SK-N-SH treated with all-trans-retinoic acid at 6 μM for 48 hours (cell line): ENCODE data around the gene LIG4.

ENCODE experiments used
- ATAC-seq: fragments of 200-7000 bp; cut with Tn5 transposase; 3 replicates; pipeline ENCODE4 v1.9.1; 2020; ENCODE audit warnings: mild to moderate bottlenecking, moderate library complexity
- CREB5 ChIP-seq: fragments of 250-450 bp; sonication (Bioruptor Pico); IDR thresholded peaks from 2 replicates; pipeline ENCODE4 v1.5.1; 2020; ENCODE audit warnings: low read depth, mild to moderate bottlenecking, moderate library complexity
- CSRNP3 ChIP-seq: fragments of 250-450 bp; sonication (Bioruptor Pico); IDR thresholded peaks from 2 replicates; pipeline ENCODE4 v1.5.1; 2021; ENCODE audit warnings: mild to moderate bottlenecking, moderate library complexity
- GLIS3 ChIP-seq: fragments of 250-450 bp; sonication (Bioruptor Pico); IDR thresholded peaks from 2 replicates; pipeline ENCODE4 v1.5.0; 2020; ENCODE audit warnings: mild to moderate bottlenecking, moderate library complexity
- ISL1 ChIP-seq: fragments of 250-450 bp; sonication (Bioruptor Pico); IDR thresholded peaks from 2 replicates; pipeline ENCODE4 v2.1.2; 2022; ENCODE audit warnings: mild to moderate bottlenecking, moderate library complexity
- PATZ1 ChIP-seq: fragments of 250-450 bp; sonication (Bioruptor Pico); IDR thresholded peaks from 2 replicates; pipeline ENCODE4 v1.8.0; 2020; ENCODE audit warnings: mild to moderate bottlenecking, moderate library complexity, borderline replicate concordance
- POU6F1 ChIP-seq: fragments of 250-450 bp; sonication (Bioruptor Pico); IDR thresholded peaks from 2 replicates; pipeline ENCODE4 v1.8.0; 2021; ENCODE audit warnings: low read depth, mild to moderate bottlenecking, moderate library complexity, borderline replicate concordance
- PPARA ChIP-seq: fragments of 250-450 bp; sonication (Bioruptor Pico); IDR thresholded peaks from 2 replicates; pipeline ENCODE4 v1.5.0; 2020; ENCODE audit warnings: mild to moderate bottlenecking, borderline replicate concordance
- RARB ChIP-seq: fragments of 250-450 bp; sonication (Bioruptor Pico); IDR thresholded peaks from 2 replicates; pipeline ENCODE4 v1.8.0; 2021; ENCODE audit warnings: mild to moderate bottlenecking, moderate library complexity
- TSHZ2 ChIP-seq: fragments of 250-450 bp; sonication (Bioruptor Pico); IDR thresholded peaks from 2 replicates; pipeline ENCODE4 v1.5.0; 2020; ENCODE audit warnings: mild to moderate bottlenecking, moderate library complexity
- ZFP3 ChIP-seq: fragments of 250-450 bp; sonication (Bioruptor Pico); IDR thresholded peaks from 2 replicates; pipeline ENCODE4 v1.5.0; 2020; ENCODE audit warnings: mild to moderate bottlenecking, moderate library complexity
- ZNF70 ChIP-seq: fragments of 450-650 bp; formaldehyde crosslinking; IDR thresholded peaks from 2 replicates; pipeline ENCODE4 v1.5.0; 2020; ENCODE audit warnings: mild to moderate bottlenecking, moderate library complexity
- ZNF8 ChIP-seq: fragments of 450-650 bp; formaldehyde crosslinking; IDR thresholded peaks from 2 replicates; pipeline ENCODE4 v1.5.0; 2020; ENCODE audit warnings: mild to moderate bottlenecking, moderate library complexity

Gene LIG4

GRCh38 chr13:108218044-108218974 is 3.0 kb upstream of the LIG4 start, which contains the start of gene ABHD13:
TSS of gene ABHD13 (plus strand) at chr13:108218392. CDS start at chr13:108229219, 10,827 bp downstream.
- peak; percentile 80 for ATAC-seq
- peak; percentile 90; the same call in 1 of the 2 replicates for TF ChIP-seq PATZ1 (CRISPR knock-in tag)
- TF ChIP-seq POU6F1 = no peak
- peak; percentile 39; the same call in 1 of the 2 replicates for TF ChIP-seq ZNF8 (CRISPR knock-in tag)
- no peak for TF ChIP-seq CSRNP3 (CRISPR knock-in tag)
- TF ChIP-seq ZNF70 (CRISPR knock-in tag) = 0 out of 2 replicates have a peak, but pooled peaks have one; percentile 28
- TF ChIP-seq, all 23 proteins: peak for 3

GRCh38 chr13:108217307-108218043 is 2.1 kb upstream of the LIG4 start:
- peak; percentile 4 for ATAC-seq

GRCh38 chr13:108214441-108215271 is 680 bp downstream of the LIG4 start:
- ATAC-seq = peak; percentile 19; the same call in 2 of the 3 replicates
- no peak for TF ChIP-seq CSRNP3 (CRISPR knock-in tag)

GRCh38 chr13:108213946-108214345 is 1.4 kb downstream of the LIG4 start:
- no peak for TF ChIP-seq ZFP3 (CRISPR knock-in tag)
- TF ChIP-seq ISL1 (CRISPR knock-in tag) = no peak
- TF ChIP-seq TSHZ2 (CRISPR knock-in tag) = no peak
- no peak for TF ChIP-seq GLIS3 (CRISPR knock-in tag)
- no peak for TF ChIP-seq RARB (CRISPR knock-in tag)
- no peak for TF ChIP-seq CREB5 (CRISPR knock-in tag)
- no peak for TF ChIP-seq PPARA (CRISPR knock-in tag)
- no peak for TF ChIP-seq PATZ1 (CRISPR knock-in tag)
- TF ChIP-seq, all 23 proteins: peak for 0

More at GRCh38 chr13:108213946-108214345, 1.4 kb downstream of the LIG4 start:
- ATAC-seq = no peak
